Ovary (tissue), 9 donors: ENCODE data around the gene SLC12A1. TPM values are rescaled to one million over a fixed set of nuclear protein-coding genes. Genes with fewer than 3 reads are reported as not detected.

ENCODE experiments used
- DNase-seq, 5 donors: peaks; one replicate each; pipeline ENCODE4 v3.0.0-alpha.2; 2019 to 2020
- H3K27ac ChIP-seq, 2 donors: fragments of 200-600 bp; one replicate each; pipeline versions ENCODE4 v1.5.1 to v1.8.0; 2019 to 2022
- H3K27me3 ChIP-seq: fragments of 200-600 bp; one replicate; pipeline ENCODE4 v1.8.0; 2022
- H3K36me3 ChIP-seq: fragments of 200-600 bp; sonication (generic); one replicate; pipeline ENCODE4 v1.5.1; 2019
- H3K4me1 ChIP-seq: one replicate; pipeline ENCODE4 v1.8.1; 2013; ENCODE audit warnings: mild to moderate bottlenecking, moderate library complexity; ENCODE audit not compliant: insufficient read depth
- H3K4me3 ChIP-seq: fragments of 200-600 bp; sonication (generic); one replicate; pipeline ENCODE4 v1.5.1; 2017
- H3K9me3 ChIP-seq, 2 donors: fragments of 200-600 bp in 1 of 2; sonication (generic) in 1 of 2; one replicate each; pipeline versions ENCODE4 v1.5.1 to v1.8.1; 2013 to 2019; ENCODE audit warnings: mild to moderate bottlenecking in 1 of 2, moderate library complexity in 1 of 2
- CTCF ChIP-seq, 3 donors: fragments of 450-650 bp in 2 of 3; fragments of 200-600 bp in 1 of 3; IDR thresholded peaks; one replicate each; pipeline versions ENCODE4 v1.5.1 to v1.8.0; 2016 to 2022; ENCODE audit warnings: antibody characterized with exemption in 3 of 3, mild to moderate bottlenecking in 1 of 3
- EP300 ChIP-seq: sonication (generic); formaldehyde crosslinking; IDR thresholded peaks from one replicate; pipeline ENCODE4 v1.6.1; 2017; ENCODE audit warnings: antibody characterized with exemption
- POLR2A ChIP-seq: fragments of 450-650 bp; IDR thresholded peaks from one replicate; pipeline ENCODE4 v1.6.1; 2017; ENCODE audit warnings: antibody characterized with exemption, mild to moderate bottlenecking, moderate library complexity
- WGBS, 3 donors: extraction: QIAGEN DNeasy Blood & Tissue Kit in 1 of 3; methylation state at CpG; one replicate each; pipeline versions ENCODE4 v1.1.5 to v1.1.7; 2013 to 2017; 5-methylcytosine and 5-hydroxymethylcytosine counted together
- intact Hi-C, 4 donors: fragments of 100-400 bp; cut with DNase I; formaldehyde crosslinking; loops; one replicate each; pipeline versions ENCODE4 v1.11.0 to v1.15.1; 2022 to 2023
- polyA plus RNA-seq, 2 donors: library from polyadenylated mRNA; stranded (reverse); fragments of 200-250 nt in 1 of 2; fragments of 350-450 nt in 1 of 2; fragmentation: Illumina TruSeq in 1 of 2; extraction: RNeasy Lipid Tissue Mini Kit (QIAGEN cat#74804) in 1 of 2; gene quantifications; one replicate each; pipeline ENCODE4 v1.2.3, GENCODE V29; 2013 to 2014
- total RNA-seq, 7 donors: library from RNA; depleted of rRNA in 2 of 7; stranded (reverse); fragments of >200 nt in 2 of 7; fragmentation: NEBNext Ultra II Directional in 3 of 7; extraction: Animal tissue kit (Norgen Biotek cat#: 25700) in 3 of 7; gene quantifications; one replicate each; pipeline versions ENCODE4 v1.1.0 to v1.2.4, GENCODE V29; 2016 to 2023
- donor health status: DM: no; HTN: no; CAD: no; lungs with moderate emphysema.
- donor health status: DM: no; HTN: no; CAD: no.
- donor health status: Bipolar disorder and iron deficiency.
- donor health status: DM: yes; HTN: yes; CAD: no.
- donor health status: DM: no; HTN: no; CAD: no.
- donor health status: DM: yes; HTN: yes; CAD: no.

SLC12A1 gene
- total and polyA plus RNA-seq, 9 donors = not detected

GRCh38 chr15:48176112-48176511 lies 30.0 kb upstream of the SLC12A1 start:
- no peak for DNase-seq
- 80 to 84% (median 84%) methylated on average over 4 of the region's 4 CpGs for WGBS, 3 donors
- H3K27ac ChIP-seq = no peak overlapping the region

GRCh38 chr15:48176957-48177356 lies 29.1 kb upstream of the SLC12A1 start:
- TF ChIP-seq EP300 = no peak
- TF ChIP-seq POLR2A = no peak
- TF ChIP-seq CTCF (IDR thresholded peaks at IDR 0.05) = no peak
- no peaks in the 10 kb centered on the region for H3K9me3 ChIP-seq
- no peak overlapping the region for H3K4me3 ChIP-seq
- peaks cover 3% of the 10 kb centered on the region for H3K4me1 ChIP-seq
- no peak for DNase-seq
- no peaks in the 10 kb centered on the region for H3K27me3 ChIP-seq
- WGBS, 3 donors = 63 to 70% (median 66%) methylated on average over 2 of the region's 2 CpGs
- H3K36me3 ChIP-seq = no peaks in the 10 kb centered on the region
- H3K27ac ChIP-seq = no peak overlapping the region
- intact Hi-C loops = no loop called here

More at GRCh38 chr15:48176112-48176511, 30.0 kb upstream of the SLC12A1 start:
- no peaks in the 10 kb centered on the region for H3K36me3 ChIP-seq
- H3K4me3 ChIP-seq = no peak overlapping the region
- intact Hi-C loops = no loop called here
- no peaks in the 10 kb centered on the region for H3K27me3 ChIP-seq
- no peaks in the 10 kb centered on the region for H3K9me3 ChIP-seq
- TF ChIP-seq CTCF (IDR thresholded peaks at IDR 0.05) (no peak), POLR2A (no peak), EP300 (no peak)
- peaks cover 3% of the 10 kb centered on the region for H3K4me1 ChIP-seq

- WGBS, 3 donors = 6 to 7% (median 6%) methylated on average over 10 of the region's 10 CpGs
- Histone ChIP-seq H3K4me3 (peak overlapping the region; percentile 46), H3K36me3 (no peaks in the 10 kb centered on the region), H3K27me3 (no peaks in the 10 kb centered on the region), H3K9me3 (no peaks in the 10 kb centered on the region), H3K27ac (no peak overlapping the region), H3K4me1 (peaks cover 3% of the 10 kb centered on the region)
- intact Hi-C loops = no loop called here
- no peak for DNase-seq
- no peak for TF ChIP-seq EP300
- no peak for TF ChIP-seq CTCF (IDR thresholded peaks at IDR 0.05)
Observed at GRCh38 chr15:48177383-48177765, 28.7 kb upstream of the SLC12A1 start.

- no peak within 1 kb of the TSS for H3K27ac ChIP-seq
- H3K4me1 ChIP-seq = peaks cover 3% of the 10 kb centered on the region
- peak within 1 kb of the TSS; percentile 46 for H3K4me3 ChIP-seq
- no peak for TF ChIP-seq EP300
- TF ChIP-seq POLR2A = no peak
- TF ChIP-seq CTCF (IDR thresholded peaks at IDR 0.05) = no peak
- H3K9me3 ChIP-seq = no peaks in the 10 kb centered on the region
- H3K36me3 ChIP-seq = no peaks in the 10 kb centered on the region
- H3K27me3 ChIP-seq = no peaks in the 10 kb centered on the region
- DNase-seq = peak; percentile 34 to 46 (median 40)
- intact Hi-C loops = no loop called here
- 2 to 5% (median 4%) methylated on average over 25 to 71 of the region's 71 CpGs for WGBS, 3 donors
Observed at GRCh38 chr15:48177766-48178647, 28.1 kb upstream of the SLC12A1 start, which contains the start of gene MYEF2. Gene MYEF2, minus strand, starts transcription at chr15:48178295. Its CDS starts 58 bp downstream, at chr15:48178237.
